GM12878 (cell line): ENCODE results near the gene RAPH1.

Experiments
- HCFC1 ChIP-seq: fragments of 150-350 bp; IDR thresholded peaks from 2 replicates; pipeline ENCODE4 v1.6.1; 2014; ENCODE audit warnings: low read length
- HDAC6 ChIP-seq: fragments of 200-600 bp; sonication (generic); IDR thresholded peaks from one replicate; pipeline ENCODE4 v1.8.0; 2017; ENCODE audit warnings: antibody characterized with exemption; ENCODE audit not compliant: unreplicated experiment
- KDM1A ChIP-seq: fragments of 200-600 bp; sonication (generic); IDR thresholded peaks from 2 replicates; pipeline ENCODE4 v1.6.1; 2016; ENCODE audit warnings: borderline replicate concordance
- USF1 ChIP-seq: IDR thresholded peaks from 2 replicates; pipeline ENCODE4 v1.6.1; 2011; ENCODE audit warnings: borderline replicate concordance, low read depth, mild to moderate bottlenecking, moderate library complexity, mixed read lengths, low read length; ENCODE audit not compliant: insufficient read depth; ENCODE audit errors: extremely low read length

- TF ChIP-seq KDM1A (no peak), USF1 (no peak), HCFC1 (no peak), HDAC6 (no peak)
Observed at GRCh38 chr2:203451011-203451410, 84.1 kb downstream of the RAPH1 start.
